ENCODE data around the gene TBRG1.

DNA sequence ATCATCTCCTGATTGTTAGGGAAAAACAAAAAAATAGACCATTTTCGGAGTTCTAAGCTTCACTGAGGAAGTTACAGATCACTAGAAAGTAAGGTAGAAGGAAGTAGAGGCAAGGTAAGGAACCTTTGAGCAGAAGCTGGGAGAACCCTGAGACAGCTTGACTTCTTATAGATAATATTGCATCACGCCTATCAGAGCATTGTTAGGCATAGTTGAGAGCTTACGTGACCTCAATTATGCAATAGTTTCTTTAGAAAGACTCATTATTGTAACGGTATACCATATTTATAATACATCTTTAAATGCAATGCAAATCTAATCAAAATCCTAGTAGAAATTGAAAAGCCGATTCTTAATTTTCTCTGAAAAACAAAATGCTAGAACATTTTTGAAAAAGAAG is 4.9 kb downstream of the TBRG1 start:
- TF ChIP-seq HOXB5 (CRISPR knock-in tag; IDR thresholded peaks at IDR 0.05) (no peak), EHMT2 (IDR thresholded peaks at IDR 0.05; ENCODE audit: low read depth) (no peak), CHD2 (IDR thresholded peaks at IDR 0.05; ENCODE audit: low read length, partially characterized antibody) (no peak)
- TF ChIP-seq, protein P1, sequence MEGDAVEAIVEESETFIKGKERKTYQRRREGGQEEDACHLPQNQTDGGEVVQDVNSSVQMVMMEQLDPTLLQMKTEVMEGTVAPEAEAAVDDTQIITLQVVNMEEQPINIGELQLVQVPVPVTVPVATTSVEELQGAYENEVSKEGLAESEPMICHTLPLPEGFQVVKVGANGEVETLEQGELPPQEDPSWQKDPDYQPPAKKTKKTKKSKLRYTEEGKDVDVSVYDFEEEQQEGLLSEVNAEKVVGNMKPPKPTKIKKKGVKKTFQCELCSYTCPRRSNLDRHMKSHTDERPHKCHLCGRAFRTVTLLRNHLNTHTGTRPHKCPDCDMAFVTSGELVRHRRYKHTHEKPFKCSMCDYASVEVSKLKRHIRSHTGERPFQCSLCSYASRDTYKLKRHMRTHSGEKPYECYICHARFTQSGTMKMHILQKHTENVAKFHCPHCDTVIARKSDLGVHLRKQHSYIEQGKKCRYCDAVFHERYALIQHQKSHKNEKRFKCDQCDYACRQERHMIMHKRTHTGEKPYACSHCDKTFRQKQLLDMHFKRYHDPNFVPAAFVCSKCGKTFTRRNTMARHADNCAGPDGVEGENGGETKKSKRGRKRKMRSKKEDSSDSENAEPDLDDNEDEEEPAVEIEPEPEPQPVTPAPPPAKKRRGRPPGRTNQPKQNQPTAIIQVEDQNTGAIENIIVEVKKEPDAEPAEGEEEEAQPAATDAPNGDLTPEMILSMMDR (IDR thresholded peaks at IDR 0.05): no peak

All from A549 (cell line).